H1 (cell line): ENCODE measurements around the gene GABRG3. TPM values are rescaled to one million over a fixed set of nuclear protein-coding genes. Genes with fewer than 3 reads are reported as not detected.

Experiments
- CTCF ChIA-PET: fragments of 300-600 bp; sonication (Branson Sonifier 250); formaldehyde crosslinking; loops from one replicate; lab custom pipeline; 2021; ENCODE audit not compliant: partially characterized antibody; lab: Charles Lee
- POLR2A ChIA-PET: fragments of 300-600 bp; sonication (Branson Sonifier 250); formaldehyde crosslinking; loops from one replicate; lab custom pipeline; 2021; ENCODE audit warnings: inconsistent platforms; ENCODE audit not compliant: partially characterized antibody; lab: Charles Lee
- DNase-seq, 2 experiments: peaks; one replicate each; pipeline versions ENCODE4 v3.0.0 to v3.0.0-alpha.2; 2010 to 2022; ENCODE audit warnings: low spot score in 2 of 2, low read depth in 1 of 2, mixed read lengths in 1 of 2
- FAIRE-seq: peaks from 2 replicates; lab custom pipeline; 2011; peaks lifted over from hg19 to GRCh38; lab: Jason Lieb, UNC
- H2AFZ ChIP-seq: 2 replicates; pipeline ENCODE4 v1.8.1; 2012; ENCODE audit warnings: low read length, inconsistent platforms
- H2AK5ac ChIP-seq: 2 replicates; pipeline ENCODE4 v1.6.1; 2013; ENCODE audit warnings: low read depth, low read length
- H2BK120ac ChIP-seq: replicated peaks from 2 replicates; pipeline ENCODE3; 2013; ENCODE audit warnings: low read depth, low read length, inconsistent platforms
- H2BK12ac ChIP-seq: 2 replicates; pipeline ENCODE4 v1.6.1; 2013; ENCODE audit warnings: low read depth, low read length
- H2BK15ac ChIP-seq: 2 replicates; pipeline ENCODE4 v1.6.1; 2013; ENCODE audit warnings: low read length
- H2BK20ac ChIP-seq: 2 replicates; pipeline ENCODE4 v1.6.1; 2013; ENCODE audit warnings: low read length
- H2BK5ac ChIP-seq: 2 replicates; pipeline ENCODE4 v1.6.1; 2013; ENCODE audit warnings: low read depth, low read length
- H3K14ac ChIP-seq: 2 replicates; pipeline ENCODE4 v1.6.1; 2013; ENCODE audit warnings: inconsistent platforms; ENCODE audit not compliant: insufficient read length
- H3K18ac ChIP-seq: 2 replicates; pipeline ENCODE4 v1.6.1; 2013; ENCODE audit warnings: low read length; ENCODE audit errors: extremely low read depth
- H3K23ac ChIP-seq: 2 replicates; pipeline ENCODE4 v1.6.1; 2013; ENCODE audit warnings: inconsistent platforms; ENCODE audit not compliant: insufficient read length
- H3K23me2 ChIP-seq: 2 replicates; pipeline ENCODE4 v1.6.1; 2013; ENCODE audit warnings: low read depth, low read length
- H3K27ac ChIP-seq: 2 replicates; pipeline ENCODE4 v1.6.1; 2011; ENCODE audit warnings: low read depth, low read length, inconsistent platforms
- H3K27me3 ChIP-seq, 4 experiments: replicated peaks in 1 of 4; 1 replicate in 1 of 4; 2 replicates in 3 of 4; pipeline versions ENCODE4 v1.6.1 to v1.8.1; 2011 to 2013; ENCODE audit warnings: low read length in 3 of 4, mild to moderate bottlenecking in 3 of 4, inconsistent platforms in 2 of 4, mixed read lengths in 2 of 4, moderate library complexity in 1 of 4; ENCODE audit not compliant: control insufficient read depth in 3 of 4, insufficient read depth in 3 of 4; ENCODE audit errors: extremely low read depth in 1 of 4
- H3K36me3 ChIP-seq, 4 experiments: 2 replicates each; pipeline versions ENCODE4 v1.6.1 to v1.8.1; 2011 to 2013; ENCODE audit warnings: mild to moderate bottlenecking in 4 of 4, low read length in 3 of 4, moderate library complexity in 2 of 4, control low read depth in 1 of 4, inconsistent platforms in 1 of 4; ENCODE audit not compliant: insufficient read depth in 4 of 4, control insufficient read depth in 2 of 4
- H3K4ac ChIP-seq: replicated peaks from 2 replicates; pipeline ENCODE3; 2013; ENCODE audit warnings: low read length, low read depth, mixed read lengths, inconsistent platforms; ENCODE audit not compliant: insufficient read length
- H3K4me1 ChIP-seq, 4 experiments: replicated peaks in 1 of 4; 1 replicate in 1 of 4; 2 replicates in 3 of 4; pipeline versions ENCODE4 v1.6.1 to v1.8.1; 2011 to 2013; ENCODE audit warnings: low read length in 3 of 4, inconsistent platforms in 2 of 4, mixed read lengths in 1 of 4; ENCODE audit not compliant: insufficient read depth in 4 of 4, control insufficient read depth in 3 of 4
- H3K4me2 ChIP-seq, 2 experiments: 2 replicates each; pipeline versions ENCODE4 v1.6.1 to v1.8.1; 2011 to 2013; ENCODE audit warnings: low read depth in 2 of 2, low read length in 2 of 2, control low read depth in 1 of 2, inconsistent platforms in 1 of 2, mild to moderate bottlenecking in 1 of 2; ENCODE audit not compliant: insufficient read depth in 1 of 2
- H3K4me3 ChIP-seq, 4 experiments: fragments of 200-600, 300-600 bp in 1 of 4; sonication (generic), shearing (Covaris generic), sonication (Bioruptor Twin) in 1 of 4; 2 replicates each; pipeline versions ENCODE4 v1.5.1 to v1.8.1; 2011 to 2016; ENCODE audit warnings: low read length in 4 of 4, low read depth in 3 of 4, control low read depth in 2 of 4, inconsistent platforms in 2 of 4, mild to moderate bottlenecking in 2 of 4, mixed read lengths in 1 of 4, moderate library complexity in 1 of 4; ENCODE audit not compliant: insufficient read depth in 2 of 4; ENCODE audit errors: extremely low read depth in 1 of 4
- H3K56ac ChIP-seq: replicated peaks from 2 replicates; pipeline ENCODE3; 2013; ENCODE audit warnings: low read depth, mild to moderate bottlenecking, mixed read lengths, low read length, inconsistent platforms; ENCODE audit not compliant: insufficient read length
- H3K79me1 ChIP-seq: 2 replicates; pipeline ENCODE4 v1.6.1; 2013; ENCODE audit warnings: low read depth, low read length, control low read depth
- H3K79me2 ChIP-seq, 2 experiments: 2 replicates each; pipeline versions ENCODE4 v1.6.1 to v1.8.1; 2012 to 2013; ENCODE audit warnings: low read length in 2 of 2, mild to moderate bottlenecking in 2 of 2, inconsistent platforms in 1 of 2; ENCODE audit not compliant: insufficient read depth in 2 of 2, control insufficient read depth in 1 of 2
- H3K9ac ChIP-seq, 4 experiments: replicated peaks in 1 of 4; 1 replicate in 1 of 4; 2 replicates in 3 of 4; pipeline versions ENCODE4 v1.6.1 to v1.8.1; 2011 to 2013; ENCODE audit warnings: low read depth in 3 of 4, low read length in 3 of 4, control low read depth in 2 of 4, mild to moderate bottlenecking in 2 of 4, moderate library complexity in 2 of 4, inconsistent platforms in 1 of 4; ENCODE audit errors: extremely low read depth in 1 of 4
- H3K9me3 ChIP-seq, 2 experiments: 2 replicates each; pipeline versions ENCODE4 v1.6.1 to v1.8.1; 2012 to 2013; ENCODE audit warnings: mild to moderate bottlenecking in 2 of 2, moderate library complexity in 2 of 2, control low read depth in 1 of 2, inconsistent platforms in 1 of 2, low read depth in 1 of 2, low read length in 1 of 2, mixed read lengths in 1 of 2; ENCODE audit not compliant: insufficient read depth in 2 of 2
- H4K20me1 ChIP-seq, 2 experiments: replicated peaks in 1 of 2; 2 replicates each; pipeline versions ENCODE3 to v1.8.1; 2011 to 2013; ENCODE audit warnings: inconsistent platforms in 2 of 2, low read length in 2 of 2, mild to moderate bottlenecking in 1 of 2; ENCODE audit not compliant: insufficient read depth in 2 of 2, control insufficient read depth in 1 of 2
- H4K5ac ChIP-seq: 2 replicates; pipeline ENCODE4 v1.6.1; 2013; ENCODE audit warnings: low read length, low read depth, mixed read lengths, inconsistent platforms; ENCODE audit not compliant: insufficient read length
- H4K8ac ChIP-seq: 2 replicates; pipeline ENCODE4 v1.8.0; 2013; ENCODE audit warnings: mild to moderate bottlenecking, moderate library complexity, low read length, inconsistent platforms; ENCODE audit not compliant: insufficient read depth; ENCODE audit errors: extremely low read depth
- H4K91ac ChIP-seq: replicated peaks from 2 replicates; pipeline ENCODE3; 2013; ENCODE audit warnings: low read length, mixed read lengths, inconsistent platforms; ENCODE audit not compliant: insufficient read length
- CREB1 ChIP-seq: IDR thresholded peaks from 2 replicates; pipeline ENCODE4 v1.6.1; 2012; ENCODE audit warnings: inconsistent platforms
- PHF8 ChIP-seq: fragments of 200-600 bp; sonication (generic); conservative IDR thresholded peaks from 2 replicates; pipeline ENCODE4 v1.7.1; 2012; ENCODE audit warnings: low read depth, mild to moderate bottlenecking, inconsistent platforms, low read length, moderate library complexity
- SIRT6 ChIP-seq: IDR thresholded peaks from one replicate; pipeline ENCODE4 v1.7.1; 2012; ENCODE audit warnings: low read length, inconsistent platforms
- SRF ChIP-seq: IDR thresholded peaks from 2 replicates; pipeline ENCODE4 v1.6.1; 2011; ENCODE audit warnings: mild to moderate bottlenecking, low read depth, low read length, moderate library complexity
- TAF1 ChIP-seq: IDR thresholded peaks from 2 replicates; pipeline ENCODE4 v1.6.1; 2011; ENCODE audit warnings: mild to moderate bottlenecking, low read depth, low read length
- WGBS, 2 experiments: shearing (Covaris generic) in 1 of 2; methylation state at CpG; one replicate each; pipeline versions ENCODE4 v1.1.6 to v1.1.7; 2013 to 2015; ENCODE audit warnings: low lambda C conversion rate in 2 of 2, mixed read lengths in 2 of 2, inconsistent platforms in 1 of 2, low coverage in 1 of 2, missing lambda C conversion rate in 1 of 2; ENCODE audit not compliant: insufficient replicate concordance in 2 of 2, insufficient coverage in 1 of 2, insufficient read length in 1 of 2; ENCODE audit errors: extremely low coverage in 1 of 2, missing lambda C conversion rate in 1 of 2; 5-methylcytosine and 5-hydroxymethylcytosine counted together
- polyA plus RNA-seq, 7 experiments: library from polyadenylated mRNA; depleted of rRNA in 3 of 7; stranded (reverse) in 5 of 7; unstranded in 2 of 7; fragments of >200 nt in 5 of 7; fragments of 200-250 nt in 2 of 7; gene quantifications; 1 replicate in 5 of 7; 2 replicates in 1 of 7; 4 replicates in 1 of 7; pipeline versions ENCODE4 v1.2.1 to v1.2.3, GENCODE V29; 2011 to 2013; ENCODE audit warnings: missing spikeins in 2 of 7, mixed read lengths in 2 of 7
- total RNA-seq: library from RNA; stranded (reverse); fragmentation: NEBNext Ultra II Directional; extraction: Animal tissue kit (Norgen Biotek cat#: 25700); gene quantifications from 2 replicates; pipeline ENCODE4 v1.2.1, GENCODE V29; 2021

GABRG3 gene
- total and polyA plus RNA-seq, 2 of the 8 experiments (the other 6 are each of a cell fraction or from before 2014, with no cell fraction given): 0.17 to 0.80 TPM

GRCh38 chr15:27172821-27173220 is 201.8 kb downstream of the GABRG3 start:
- Histone ChIP-seq H3K9me3 (peaks cover 12 to 14% of the 10 kb centered on the region in 2 experiments), H3K4me2 (0 out of 4 replicates have a peak overlapping the region, but pooled peaks of 1 of the 2 experiments have one; percentile 43), H3K14ac (no peak overlapping the region), H3K27me3 (no peaks in the 10 kb centered on the region; a peak in 2 of 7 replicates), H3K36me3 (peaks cover 0 to 5% (median 0%) of the 10 kb centered on the region in 4 experiments; a peak in 1 of 8 replicates), H3K27ac (no peak overlapping the region), H2BK5ac (no peak overlapping the region), H4K8ac (no peak overlapping the region), H3K79me1 (no peaks in the 10 kb centered on the region), H3K4ac (no peak overlapping the region), H3K79me2 (no peaks in the 10 kb centered on the region), H4K5ac (no peak overlapping the region), H2AFZ (no peak overlapping the region), H3K4me1 (peaks cover 12 to 20% (median 19%) of the 10 kb centered on the region in 4 experiments), H2BK12ac (no peak overlapping the region), H4K91ac (no peak overlapping the region), H3K18ac (no peak overlapping the region; the same call in 1 of the 2 replicates), H2BK20ac (no peak overlapping the region), H3K9ac (no peak overlapping the region), H3K56ac (no peak overlapping the region), H4K20me1 (no peaks in the 10 kb centered on the region), H3K23ac (no peak overlapping the region), H3K4me3 (no peak overlapping the region), H2BK120ac (no peak overlapping the region), H2BK15ac (no peak overlapping the region), H2AK5ac (no peak overlapping the region), H3K23me2 (no peaks in the 10 kb centered on the region)
- FAIRE-seq (no peak), DNase-seq (no peak)
- TF ChIP-seq CREB1 (no peak), SRF (no peak), PHF8 (no peak), SIRT6 (no peak), TAF1 (no peak)
- ChIA-PET POLR2A (interaction anchor here (0.5 kb wide), 1 partner anchor 281 kb away, joined by 3 read pairs; no protein-coding TSS in a partner anchor), CTCF (interaction anchor here (0.6 to 1.3 kb wide), 2 partner anchors 10 to 85 kb away, joined by 3 to 6 read pairs; no protein-coding TSS in a partner anchor)
- 90% methylated on average over 5 of the region's 5 CpGs; no CpG with 5 or more reads in 1 of the 2 experiments for WGBS, 2 experiments
